Keratinocyte (primary cell): Measurements from ENCODE around the gene CRK. TPM values are rescaled to one million over a fixed set of nuclear protein-coding genes. Genes with fewer than 3 reads are reported as not detected.

Source experiments
- DNase-seq: peaks from one replicate; pipeline ENCODE4 v3.0.0-alpha.2; 2011; ENCODE audit warnings: low read depth, missing footprints, low spot score
- FAIRE-seq: peaks from 2 replicates; lab custom pipeline; 2011; peaks lifted over from hg19 to GRCh38; lab: Jason Lieb, UNC
- H2AFZ ChIP-seq: 2 replicates; pipeline ENCODE4 v1.6.0; 2012; ENCODE audit warnings: low read length, control low read depth, inconsistent platforms; ENCODE audit not compliant: control insufficient read depth
- H3K27ac ChIP-seq: 2 replicates; pipeline ENCODE4 v1.5.1; 2011; ENCODE audit warnings: low read length; ENCODE audit not compliant: control insufficient read depth, insufficient read depth
- H3K27me3 ChIP-seq: 3 replicates; pipeline ENCODE4 v1.6.0; 2011; ENCODE audit warnings: low read length; ENCODE audit not compliant: control insufficient read depth, insufficient read depth; ENCODE audit errors: extremely low read depth
- H3K36me3 ChIP-seq, 2 experiments: 2 replicates in 1 of 2; 3 replicates in 1 of 2; pipeline ENCODE4 v1.5.1; 2011; ENCODE audit warnings: low read length in 2 of 2, mild to moderate bottlenecking in 1 of 2; ENCODE audit not compliant: control insufficient read depth in 2 of 2, insufficient read depth in 2 of 2; ENCODE audit errors: extremely low read depth in 1 of 2
- H3K4me1 ChIP-seq: 3 replicates; pipeline ENCODE4 v1.5.1; 2011; ENCODE audit warnings: low read length; ENCODE audit not compliant: control insufficient read depth, insufficient read depth; ENCODE audit errors: extremely low read depth
- H3K4me2 ChIP-seq: 3 replicates; pipeline ENCODE4 v1.6.0; 2011; ENCODE audit warnings: low read depth, low read length; ENCODE audit not compliant: control insufficient read depth, insufficient read depth; ENCODE audit errors: extremely low read depth
- H3K4me3 ChIP-seq, 3 experiments: fragments of 200-600 bp in 1 of 3; sonication (generic) in 1 of 3; 2 replicates in 2 of 3; 3 replicates in 1 of 3; pipeline ENCODE4 v1.5.1; 2011 to 2016; ENCODE audit warnings: low read length in 3 of 3, mild to moderate bottlenecking in 3 of 3, control low read depth in 2 of 3, inconsistent platforms in 1 of 3, low read depth in 1 of 3, mixed read lengths in 1 of 3, mixed run types in 1 of 3, moderate library complexity in 1 of 3; ENCODE audit not compliant: control insufficient read depth in 2 of 3, insufficient read depth in 2 of 3; ENCODE audit errors: extremely low read depth in 1 of 3
- H3K79me2 ChIP-seq: 2 replicates; pipeline ENCODE4 v1.6.0; 2012; ENCODE audit warnings: low read length; ENCODE audit not compliant: control insufficient read depth, insufficient read depth
- H3K9ac ChIP-seq: 3 replicates; pipeline ENCODE4 v1.6.0; 2011; ENCODE audit warnings: low read length; ENCODE audit not compliant: control insufficient read depth, insufficient read depth; ENCODE audit errors: extremely low read depth
- H3K9me1 ChIP-seq: 3 replicates; pipeline ENCODE4 v1.6.0; 2011; ENCODE audit warnings: low read length; ENCODE audit not compliant: control insufficient read depth, insufficient read depth; ENCODE audit errors: extremely low read depth
- H3K9me3 ChIP-seq: 2 replicates; pipeline ENCODE4 v1.5.1; 2012; ENCODE audit warnings: low read depth, low read length; ENCODE audit not compliant: control insufficient read depth
- H4K20me1 ChIP-seq: 3 replicates; pipeline ENCODE4 v1.6.0; 2011; ENCODE audit warnings: low read length; ENCODE audit not compliant: control insufficient read depth, insufficient read depth; ENCODE audit errors: extremely low read depth
- EZH2 ChIP-seq: IDR thresholded peaks from one replicate; pipeline ENCODE4 v1.6.1; 2012; ENCODE audit warnings: inconsistent platforms, mild to moderate bottlenecking, low read length, moderate library complexity
- dilution Hi-C: fragments of 300-500 bp; cut with MboI; formaldehyde crosslinking; loops from one replicate; pipeline ENCODE4 v1.7.0; 2020; ENCODE audit warnings: low sequenced_read_pairs; ENCODE audit not compliant: extremely low pct_ligation_motif_present
- polyA plus RNA-seq, 5 experiments: library from polyadenylated mRNA; depleted of rRNA in 3 of 5; stranded (reverse) in 3 of 5; stranded (forward) in 1 of 5; unstranded in 1 of 5; fragments of >200 nt; gene quantifications; 1 replicate in 1 of 5; 2 replicates in 3 of 5; 3 replicates in 1 of 5; pipeline versions ENCODE4 v1.2.1 to v1.2.3, GENCODE V29; 2011 to 2012; ENCODE audit warnings: missing spikeins in 2 of 5, low read depth in 1 of 5, low replicate concordance in 1 of 5
- TF ChIP-seq, protein P1 (sequence below), 3 experiments: IDR thresholded peaks in 1 of 3; conservative IDR thresholded peaks in 1 of 3; optimal IDR thresholded peaks in 1 of 3; 2 replicates in 2 of 3; 3 replicates in 1 of 3; pipeline versions ENCODE3 to v1.5.1; 2011; ENCODE audit warnings: low read length in 3 of 3, mild to moderate bottlenecking in 3 of 3, moderate library complexity in 2 of 3, control low read depth in 1 of 3, inconsistent platforms in 1 of 3; ENCODE audit not compliant: insufficient read depth in 2 of 3; ENCODE audit errors: extremely low read depth in 1 of 3

Gene CRK
- polyA plus RNA-seq, 1 donor (not counting 4 experiments of a cell fraction or from before 2014, with no cell fraction given) = 127 TPM

GRCh38 chr17:1377334-1377733 lies 78.7 kb downstream of the CRK start:
- dilution Hi-C loops = no loop called here
- peaks cover 6 to 18% of the 10 kb centered on the region in 2 experiments for H3K36me3 ChIP-seq
- TF ChIP-seq, protein P1, sequence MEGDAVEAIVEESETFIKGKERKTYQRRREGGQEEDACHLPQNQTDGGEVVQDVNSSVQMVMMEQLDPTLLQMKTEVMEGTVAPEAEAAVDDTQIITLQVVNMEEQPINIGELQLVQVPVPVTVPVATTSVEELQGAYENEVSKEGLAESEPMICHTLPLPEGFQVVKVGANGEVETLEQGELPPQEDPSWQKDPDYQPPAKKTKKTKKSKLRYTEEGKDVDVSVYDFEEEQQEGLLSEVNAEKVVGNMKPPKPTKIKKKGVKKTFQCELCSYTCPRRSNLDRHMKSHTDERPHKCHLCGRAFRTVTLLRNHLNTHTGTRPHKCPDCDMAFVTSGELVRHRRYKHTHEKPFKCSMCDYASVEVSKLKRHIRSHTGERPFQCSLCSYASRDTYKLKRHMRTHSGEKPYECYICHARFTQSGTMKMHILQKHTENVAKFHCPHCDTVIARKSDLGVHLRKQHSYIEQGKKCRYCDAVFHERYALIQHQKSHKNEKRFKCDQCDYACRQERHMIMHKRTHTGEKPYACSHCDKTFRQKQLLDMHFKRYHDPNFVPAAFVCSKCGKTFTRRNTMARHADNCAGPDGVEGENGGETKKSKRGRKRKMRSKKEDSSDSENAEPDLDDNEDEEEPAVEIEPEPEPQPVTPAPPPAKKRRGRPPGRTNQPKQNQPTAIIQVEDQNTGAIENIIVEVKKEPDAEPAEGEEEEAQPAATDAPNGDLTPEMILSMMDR (optimal IDR thresholded peaks at IDR 0.05 in 1 of 3, IDR thresholded peaks at IDR 0.05 in 1 of 3, conservative IDR thresholded peaks at IDR 0.05 in 1 of 3; ENCODE audit: extremely low read depth in 1 of 3, insufficient read depth in 2 of 3, low read length in 3 of 3) = no peak
- TF ChIP-seq EZH2 = no peak
- no peaks in the 10 kb centered on the region for H3K9me3 ChIP-seq
- no peak for DNase-seq
- H3K4me2 ChIP-seq = no peak overlapping the region
- H2AFZ ChIP-seq = no peak overlapping the region
- H4K20me1 ChIP-seq = peaks cover 92% of the 10 kb centered on the region
- peaks cover 99% of the 10 kb centered on the region for H3K79me2 ChIP-seq
- no peak overlapping the region for H3K27ac ChIP-seq
- H3K9me1 ChIP-seq = peaks cover 8% of the 10 kb centered on the region
- no peak overlapping the region for H3K9ac ChIP-seq
- H3K4me1 ChIP-seq = peaks cover 22% of the 10 kb centered on the region
- FAIRE-seq = no peak
- no peaks in the 10 kb centered on the region for H3K27me3 ChIP-seq
- H3K4me3 ChIP-seq = no peak overlapping the region

DNA sequence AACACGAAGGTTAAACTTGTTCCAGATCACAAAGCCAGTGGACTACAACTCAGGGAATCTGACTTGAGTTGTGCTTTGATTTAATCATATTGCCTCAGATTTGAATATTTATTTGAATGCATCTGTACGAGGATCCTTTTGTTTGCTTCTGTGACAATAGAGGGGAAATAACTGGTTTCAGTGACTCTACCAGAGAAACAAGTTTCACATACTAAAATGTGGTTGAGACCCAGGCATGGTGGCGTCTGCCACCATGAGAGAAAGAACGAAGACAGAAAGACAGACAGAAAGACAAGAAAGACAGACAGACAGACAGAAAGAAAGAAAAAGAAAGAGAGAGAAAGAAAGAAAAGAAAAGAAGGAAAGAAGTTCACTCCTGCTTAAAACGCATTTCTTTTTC lies 80.0 kb downstream of the CRK start:
- no peak for FAIRE-seq
- dilution Hi-C loops = no loop called here
- H3K4me1 ChIP-seq = peaks cover 21% of the 10 kb centered on the region

More for the DNA sequence above, 80.0 kb downstream of the CRK start:
- no peak for DNase-seq
- H3K36me3 ChIP-seq = peaks cover 6 to 20% of the 10 kb centered on the region in 2 experiments
- H3K79me2 ChIP-seq = peaks cover 100% of the 10 kb centered on the region
- no peaks in the 10 kb centered on the region for H3K27me3 ChIP-seq
- H3K4me2 ChIP-seq = no peak overlapping the region
- H3K9me1 ChIP-seq = peaks cover 8% of the 10 kb centered on the region
- H4K20me1 ChIP-seq = peaks cover 89% of the 10 kb centered on the region
- H3K27ac ChIP-seq = no peak overlapping the region
- no peak for TF ChIP-seq EZH2
- TF ChIP-seq, protein P1 (optimal IDR thresholded peaks at IDR 0.05 in 1 of 3, IDR thresholded peaks at IDR 0.05 in 1 of 3, conservative IDR thresholded peaks at IDR 0.05 in 1 of 3; ENCODE audit: extremely low read depth in 1 of 3, insufficient read depth in 2 of 3, low read length in 3 of 3) = no peak
- no peaks in the 10 kb centered on the region for H3K9me3 ChIP-seq
- H3K9ac ChIP-seq = no peak overlapping the region
- H3K4me3 ChIP-seq = no peak overlapping the region
- H2AFZ ChIP-seq = no peak overlapping the region
